SKM-1 treated with dmso at 0.1 percent for 144 hours (cell line): ENCODE measurements around the gene ASPG.

ENCODE experiments used
- DNase-seq: peaks from one replicate; lab custom pipeline; 2025; ENCODE audit not compliant: unreplicated experiment; lab: John Stamatoyannopoulos, UW

ASPG gene

DNA sequence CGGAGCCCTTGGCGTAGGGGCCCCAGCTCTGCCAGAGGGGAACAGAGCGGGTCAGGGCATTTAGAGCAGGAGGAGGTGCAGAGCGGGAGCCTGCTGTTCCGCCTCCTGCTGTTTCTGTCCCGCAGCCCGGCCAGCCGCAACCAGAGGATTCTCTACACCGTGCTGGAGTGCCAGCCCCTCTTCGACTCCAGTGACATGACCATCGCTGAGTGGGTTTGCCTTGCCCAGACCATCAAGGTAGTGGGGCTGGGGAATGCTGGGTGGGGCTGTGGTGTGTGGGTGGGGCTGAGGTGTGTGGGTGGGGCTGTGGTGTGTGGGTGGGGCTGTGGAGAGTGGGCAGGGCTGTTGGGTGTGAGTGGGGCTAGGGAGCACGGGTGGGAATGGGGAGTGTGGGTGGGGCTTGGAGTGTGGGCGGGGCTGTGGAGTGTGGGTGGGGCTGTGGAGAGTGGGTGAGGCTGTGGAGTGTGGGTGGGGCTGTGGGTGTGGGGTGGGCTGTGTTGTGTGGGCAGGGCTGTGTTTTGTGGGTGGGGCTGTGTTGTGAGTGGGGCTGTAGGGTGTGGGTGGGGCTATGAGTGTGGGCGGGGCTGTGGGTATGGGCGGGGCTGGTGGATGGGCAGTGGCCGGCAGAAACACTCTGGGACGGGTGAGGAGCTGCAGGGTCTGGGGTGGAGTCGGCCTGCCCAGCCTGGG lies 8.0 kb downstream of the ASPG start:
- no peak for DNase-seq

DNA sequence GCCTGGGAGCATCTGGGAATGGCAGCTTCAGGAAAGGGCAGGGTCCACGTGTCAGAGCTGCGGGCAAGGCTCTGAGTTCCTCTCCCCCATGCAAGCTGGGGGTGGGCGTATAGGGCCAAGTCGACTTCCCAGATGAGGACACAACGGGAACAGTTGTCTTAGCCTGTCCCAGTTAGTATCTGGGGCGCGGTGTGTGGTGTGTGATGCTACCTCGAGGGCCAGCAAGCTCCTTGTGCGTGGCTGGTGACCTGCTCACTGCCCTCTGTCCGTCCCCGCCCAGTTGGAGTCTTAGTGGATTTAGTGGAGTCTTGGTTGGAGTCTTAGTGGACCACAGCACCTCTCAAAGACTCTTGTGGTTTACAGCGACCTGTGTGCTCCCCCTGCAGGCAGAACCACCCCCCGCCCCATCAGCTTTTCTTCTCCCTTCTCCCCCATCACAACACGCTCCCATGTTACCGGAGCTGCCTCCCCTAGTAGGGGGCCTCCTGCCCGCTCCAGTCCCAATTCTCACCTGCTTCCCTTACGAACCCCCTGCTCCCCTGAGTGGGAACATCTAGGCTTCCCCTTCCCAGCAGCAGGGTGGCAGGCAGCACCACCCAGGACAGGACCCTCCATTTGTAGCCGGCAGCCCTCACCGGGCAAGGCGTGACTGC lies 8.7 kb downstream of the ASPG start:
- DNase-seq = no peak

DNA sequence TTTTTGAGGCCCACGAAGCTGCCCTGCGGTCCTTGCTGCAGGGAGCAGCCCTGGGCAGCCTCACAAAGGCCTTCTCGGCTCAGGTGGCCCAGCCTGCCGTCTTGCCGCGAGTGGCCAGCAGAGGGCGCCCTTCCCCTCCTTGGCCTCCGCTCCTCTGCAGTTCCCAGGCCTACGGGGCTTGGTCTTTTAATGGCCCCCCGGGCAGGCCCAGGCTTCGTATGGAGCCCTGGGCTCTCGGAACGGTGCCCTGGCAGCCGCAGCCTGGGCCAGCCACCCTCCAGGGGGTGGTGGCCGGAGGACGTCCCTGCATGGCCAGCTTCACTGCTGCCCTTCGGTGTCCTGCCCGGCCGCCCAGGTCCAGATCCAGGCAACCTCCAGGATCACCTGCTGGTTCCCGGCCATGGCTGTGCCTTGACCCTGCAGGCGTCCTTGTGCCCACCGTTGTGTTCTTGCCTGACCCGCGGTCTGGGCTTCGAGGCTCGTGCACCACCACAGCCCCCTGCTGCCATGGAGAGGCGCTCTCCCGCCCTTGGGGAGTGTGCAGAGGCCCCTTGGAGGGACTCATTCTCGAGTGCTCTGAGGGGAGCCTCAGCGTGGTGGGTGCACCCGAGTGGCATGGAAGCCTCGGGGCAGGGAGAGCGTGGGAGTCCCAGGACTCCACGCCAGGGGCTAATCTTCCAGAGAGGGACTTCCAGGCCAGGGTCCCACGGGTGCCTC lies 9.4 kb downstream of the ASPG start:
- no peak for DNase-seq

DNA sequence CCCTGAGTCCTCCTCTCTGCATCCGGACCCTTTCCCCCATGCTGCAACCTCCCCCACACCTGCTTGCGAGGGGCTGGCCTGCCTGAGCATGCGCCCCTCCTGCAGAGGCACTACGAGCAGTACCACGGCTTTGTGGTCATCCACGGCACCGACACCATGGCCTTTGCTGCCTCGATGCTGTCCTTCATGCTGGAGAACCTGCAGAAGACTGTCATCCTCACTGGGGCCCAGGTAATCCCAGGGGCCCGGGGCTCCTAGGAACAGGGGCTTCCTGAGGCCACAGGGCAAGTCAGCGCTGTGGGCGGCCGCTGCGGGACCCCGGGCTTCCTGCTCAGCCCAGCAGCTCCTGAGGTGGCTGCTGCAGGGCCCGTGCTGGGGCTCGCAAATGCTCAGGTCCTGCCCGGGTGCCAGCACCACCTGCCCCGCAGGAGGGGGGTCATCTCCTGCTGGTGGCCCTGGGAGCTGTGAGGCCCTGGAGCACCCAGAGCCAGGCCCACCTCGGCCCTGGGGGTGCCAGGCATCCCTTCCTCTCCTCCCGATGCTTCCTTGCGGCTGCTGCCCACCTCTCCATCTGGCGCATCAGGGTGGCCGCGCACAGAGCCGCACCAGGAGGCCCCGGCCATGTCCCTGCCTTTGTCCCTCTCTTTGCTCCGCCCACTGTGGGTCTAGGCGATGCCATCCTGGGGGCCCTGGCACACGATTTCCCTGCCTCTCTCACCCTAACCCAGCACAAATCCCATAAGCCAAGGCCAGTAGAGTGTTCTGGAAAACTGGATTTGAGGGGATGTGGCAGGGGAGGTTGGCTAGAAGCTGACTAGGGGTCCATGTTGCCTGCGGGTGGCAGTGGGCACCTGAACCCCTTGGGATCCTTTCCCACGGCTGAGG lies 10.2 kb downstream of the ASPG start:
- DNase-seq = no peak

DNA sequence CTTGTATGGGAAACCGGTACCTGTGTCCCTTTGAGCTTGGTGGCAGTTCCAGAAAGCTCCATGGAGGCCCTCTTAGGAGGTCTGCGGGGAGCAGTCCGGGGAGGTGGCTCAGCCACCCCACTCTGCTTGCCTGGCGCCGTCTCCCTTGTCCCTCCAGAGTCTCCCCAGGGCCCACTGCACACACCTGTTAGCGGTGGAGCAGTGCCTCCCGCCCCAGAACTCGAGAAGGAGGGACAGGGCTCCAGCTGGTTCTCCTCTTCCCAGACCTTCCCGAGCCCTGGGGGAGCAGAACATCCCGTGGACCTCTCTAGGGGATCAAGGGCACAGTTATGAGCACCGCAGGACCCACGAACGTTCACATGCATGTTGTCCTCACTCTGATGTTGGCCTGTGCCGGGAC lies 10.8 kb downstream of the ASPG start:
- no peak for DNase-seq

DNA sequence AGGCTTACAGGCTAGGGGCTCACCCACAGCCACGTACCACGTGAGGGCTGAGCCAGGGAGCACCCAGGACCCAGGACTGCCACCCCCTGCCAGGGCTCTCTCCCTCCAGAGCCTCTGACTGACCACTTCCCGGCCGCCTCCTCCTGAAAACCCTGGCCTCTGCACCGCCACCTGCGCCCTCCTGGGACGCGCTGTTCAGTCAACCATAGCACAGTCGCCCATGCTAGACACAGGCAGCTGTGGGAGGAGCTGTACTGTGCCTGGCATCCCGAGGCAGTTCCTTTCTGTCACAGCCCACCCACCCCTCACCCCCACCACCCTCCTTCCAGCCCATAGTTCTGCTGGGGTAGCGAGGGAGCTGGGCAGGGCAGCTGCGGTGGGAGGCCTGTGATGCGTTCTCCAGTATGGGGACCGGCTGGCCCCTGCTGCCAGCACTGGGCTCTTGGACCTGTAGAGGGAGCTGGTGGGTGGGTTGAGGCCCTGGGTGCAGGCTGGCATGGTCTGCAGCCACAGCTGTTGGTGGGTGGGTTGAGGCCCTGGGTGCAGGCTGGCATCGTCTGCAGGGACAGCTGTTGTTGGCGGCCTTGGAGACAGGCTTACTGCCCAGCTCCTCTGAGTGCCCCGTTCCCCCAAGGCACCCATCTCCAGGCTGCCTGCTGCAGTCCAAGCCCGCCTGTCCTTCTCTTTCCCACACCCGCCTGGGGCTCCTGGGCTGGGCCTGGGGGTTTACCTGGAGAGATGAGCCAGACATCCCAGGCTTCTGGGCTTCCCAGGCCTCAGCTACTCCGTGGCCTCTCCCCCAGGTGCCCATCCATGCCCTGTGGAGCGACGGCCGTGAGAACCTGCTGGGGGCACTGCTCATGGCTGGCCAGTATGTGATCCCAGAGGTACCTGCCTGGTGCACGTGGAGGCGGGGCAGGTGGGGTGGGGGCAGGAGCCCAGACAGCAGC lies 11.5 kb downstream of the ASPG start:
- no peak for DNase-seq

DNA sequence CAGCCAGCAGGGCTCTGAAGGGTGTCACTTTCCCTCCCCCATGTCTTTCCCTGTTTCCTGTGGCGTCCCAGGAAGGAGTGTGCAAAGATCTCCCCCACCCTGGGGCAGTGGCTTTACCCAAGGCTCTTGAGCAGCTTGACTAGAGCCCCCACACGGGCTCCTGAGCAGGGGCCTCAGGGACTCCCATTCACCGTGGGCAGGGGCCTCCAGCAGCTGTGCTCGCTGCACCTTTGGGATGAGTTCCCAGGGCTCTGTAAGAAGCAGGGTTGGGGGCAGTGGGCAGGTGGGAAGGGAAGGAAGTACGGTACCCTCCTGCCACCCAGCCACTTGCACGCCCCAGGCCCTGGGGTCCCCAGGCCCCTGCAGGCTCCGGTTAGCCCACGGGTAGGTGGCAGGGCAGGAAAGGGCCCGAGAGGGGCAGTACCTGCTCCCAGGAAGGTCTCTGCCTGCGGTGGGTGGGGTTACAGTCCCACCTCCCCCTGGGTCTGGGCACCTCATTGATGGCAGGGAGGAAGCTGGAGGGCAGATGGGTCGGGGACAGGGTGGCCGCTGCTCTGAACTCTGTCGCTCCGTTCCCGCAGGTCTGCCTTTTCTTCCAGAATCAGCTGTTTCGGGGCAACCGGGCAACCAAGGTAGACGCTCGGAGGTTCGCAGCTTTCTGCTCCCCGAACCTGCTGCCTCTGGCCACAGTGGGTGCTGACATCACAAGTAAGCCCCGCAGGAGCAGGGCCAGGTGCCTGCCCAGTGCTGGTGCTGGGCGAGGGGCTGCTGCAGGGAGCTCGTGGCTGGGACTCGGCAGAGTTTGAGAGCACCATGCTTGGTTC lies 13.0 kb downstream of the ASPG start:
- no peak for DNase-seq

DNA sequence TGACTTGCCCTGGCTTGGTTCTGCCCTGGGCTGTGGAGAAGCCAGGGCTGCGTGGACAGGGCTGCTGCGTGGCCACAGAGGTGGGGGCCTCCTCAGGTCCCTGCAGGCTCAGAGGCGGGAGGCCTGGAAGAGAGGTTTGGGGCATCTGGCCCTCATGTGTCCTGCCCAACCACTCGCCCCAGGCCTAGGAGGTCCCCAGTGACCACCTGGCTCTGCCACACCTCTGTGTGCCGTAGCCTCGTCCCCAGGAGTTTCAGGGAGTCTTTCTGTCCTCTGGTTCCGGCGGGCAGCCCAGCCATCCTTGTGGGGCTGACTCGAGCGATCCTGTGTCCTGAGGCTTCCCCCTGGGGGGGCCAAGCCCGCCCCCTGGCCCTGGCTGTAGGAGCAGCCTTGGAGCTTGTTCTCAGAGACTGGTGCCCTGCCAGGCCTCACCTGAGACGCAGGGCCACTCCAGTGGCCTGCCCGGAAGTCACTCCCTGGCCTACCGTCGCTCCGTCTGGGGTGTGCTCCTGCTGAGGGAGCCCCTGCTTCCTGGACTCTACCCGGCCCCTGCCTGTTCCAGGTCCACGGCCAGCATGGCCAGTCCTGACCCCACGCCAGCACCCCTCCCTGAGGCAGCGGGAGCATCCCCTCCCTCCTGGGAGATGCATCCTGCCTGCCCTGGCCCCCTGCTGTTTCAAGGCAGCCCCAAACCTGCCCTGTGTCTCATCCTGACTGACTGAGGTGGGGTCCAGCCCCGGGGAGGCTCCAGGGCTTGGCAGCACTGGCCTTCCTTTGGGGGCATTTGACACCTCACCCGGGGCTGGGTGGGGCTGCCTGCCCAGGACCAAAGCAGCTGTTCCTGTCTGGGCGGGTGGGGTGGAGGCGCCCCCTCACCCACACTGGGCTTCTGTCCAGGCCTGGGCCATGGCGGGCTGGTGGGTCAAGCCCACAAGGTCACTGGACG lies 13.9 kb downstream of the ASPG start:
- DNase-seq = no peak

DNA sequence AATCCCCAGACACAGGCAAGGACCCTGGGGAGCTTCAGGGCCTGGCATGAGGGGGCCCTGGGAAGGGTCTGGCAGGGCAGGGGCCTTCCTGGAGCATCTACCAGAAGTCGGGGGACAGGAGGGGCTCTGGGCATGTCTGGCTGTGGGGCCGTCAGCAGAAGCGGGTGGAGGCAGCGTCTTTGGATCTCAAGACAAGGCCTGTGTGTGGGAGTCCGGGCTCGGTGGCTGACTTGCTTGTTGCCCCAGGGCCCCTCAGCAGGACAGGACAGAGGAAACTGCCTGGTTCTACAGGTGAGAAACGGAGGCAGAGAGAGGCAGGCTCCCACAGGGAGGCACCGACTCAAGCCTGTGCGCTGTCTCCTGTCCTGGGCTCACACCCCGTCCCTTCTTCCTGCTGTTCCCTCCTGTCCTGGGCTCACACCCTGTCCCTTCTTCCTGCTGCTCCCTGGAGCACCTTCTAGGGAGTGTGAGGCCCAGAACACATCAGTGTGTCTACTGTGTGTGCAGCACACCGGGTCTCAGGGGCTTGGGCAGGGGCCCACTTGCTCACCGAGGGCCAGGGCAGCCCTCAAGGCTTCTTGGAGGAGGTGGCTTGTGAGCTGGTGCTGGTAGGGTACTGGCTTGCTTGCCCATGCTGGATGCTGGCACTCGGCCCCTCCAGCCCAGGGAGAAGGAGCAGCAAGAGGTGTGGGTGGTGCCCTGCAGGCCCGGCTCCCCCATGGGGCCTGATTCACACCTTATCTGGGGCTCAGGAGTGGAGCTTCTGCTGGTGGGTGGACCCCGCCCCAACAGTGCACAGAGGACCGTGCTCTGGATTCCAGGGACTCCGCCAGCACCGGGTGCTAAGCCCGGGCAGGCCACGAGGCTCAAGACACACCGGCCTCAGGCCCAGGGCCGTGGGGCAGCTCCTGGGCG lies 14.9 kb downstream of the ASPG start:
- DNase-seq = no peak

DNA sequence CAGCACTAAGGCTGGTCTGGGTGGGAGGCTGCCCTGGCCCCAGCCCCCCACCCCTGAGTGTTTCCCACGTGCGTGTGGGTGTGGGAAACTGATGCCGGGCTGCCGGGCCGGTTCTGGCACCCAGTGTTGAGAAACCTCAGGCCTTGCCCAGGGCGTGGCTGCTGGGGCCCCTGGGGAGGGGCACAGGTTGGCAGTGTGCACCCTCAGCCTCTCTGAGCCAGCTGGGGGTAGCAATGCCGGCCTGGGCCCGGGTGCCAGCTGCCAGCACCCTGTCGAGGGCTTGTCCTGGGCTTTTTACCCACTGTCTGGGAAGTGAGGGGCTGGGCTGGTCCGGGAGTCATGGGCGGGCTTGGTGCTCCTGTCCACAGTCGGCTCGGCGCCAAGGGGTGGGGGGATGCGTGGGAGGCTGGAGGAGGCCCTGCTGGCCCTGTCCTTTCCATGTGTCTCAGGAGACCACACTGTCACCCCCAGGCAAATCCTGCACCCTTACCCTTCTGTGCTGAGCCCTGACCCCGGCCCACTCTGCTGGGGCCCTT lies 15.7 kb downstream of the ASPG start:
- no peak for DNase-seq

DNA sequence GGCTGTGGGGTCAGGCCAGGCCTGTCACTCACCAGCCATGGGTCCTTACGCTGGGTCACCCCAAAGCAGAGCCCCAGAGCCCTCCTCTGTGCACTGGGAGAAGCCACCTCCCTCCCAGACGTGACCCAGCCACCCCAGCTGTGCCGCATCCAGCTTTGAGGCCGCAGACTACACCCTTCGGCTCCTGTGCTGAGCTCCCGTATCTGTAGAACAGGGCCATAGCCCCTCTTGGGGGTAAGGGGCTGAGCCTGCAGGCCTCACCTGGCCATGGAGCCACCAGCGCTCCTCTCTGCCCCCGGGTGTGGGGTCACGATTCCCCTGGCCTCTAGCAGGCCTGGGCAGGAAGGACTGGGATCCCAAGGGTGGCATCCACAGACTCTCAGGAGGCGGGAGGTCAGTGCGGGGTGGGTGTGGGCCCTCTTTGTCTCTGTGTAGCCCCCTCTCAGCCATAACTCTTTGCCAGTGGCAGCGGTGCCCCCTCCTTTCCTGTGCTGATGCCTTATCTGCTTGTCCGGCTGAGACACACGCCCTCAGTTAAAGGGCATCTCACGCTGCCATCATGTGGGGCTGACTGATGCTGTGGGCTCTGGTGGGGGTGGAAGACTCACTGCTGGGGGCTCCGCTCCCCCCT lies 16.3 kb downstream of the ASPG start:
- no peak for DNase-seq

DNA sequence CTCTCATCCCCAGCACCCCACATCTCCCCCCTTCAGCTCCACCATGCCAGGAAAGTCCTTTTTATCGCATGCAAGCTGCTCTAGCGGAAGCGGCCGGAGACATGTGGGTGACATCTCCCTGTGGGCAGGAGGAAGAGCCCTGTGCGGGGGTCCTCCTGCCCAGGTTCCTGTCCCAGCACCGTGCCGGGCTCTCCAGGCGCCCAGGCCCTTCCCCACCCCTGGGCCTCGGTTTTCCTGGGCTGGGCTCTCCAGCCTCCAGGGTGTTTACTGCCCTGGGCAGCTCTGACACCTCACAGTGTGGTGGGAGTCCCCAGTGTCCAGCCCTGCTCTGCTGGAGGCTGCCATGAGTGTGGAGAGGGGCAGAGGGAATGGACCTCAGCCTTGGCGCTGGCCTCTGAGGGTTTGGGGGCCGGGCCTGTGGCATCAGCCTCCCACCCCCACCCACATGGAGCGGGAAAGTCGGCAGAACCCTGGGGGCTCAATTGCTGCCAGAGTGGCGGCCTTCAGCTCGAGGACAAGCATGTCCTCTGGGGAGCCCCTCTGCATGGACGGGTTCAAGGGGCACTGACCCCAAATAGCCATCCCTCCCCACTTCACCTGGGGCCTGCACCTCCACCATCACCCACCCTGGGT lies 16.9 kb downstream of the ASPG start:
- DNase-seq = no peak

DNA sequence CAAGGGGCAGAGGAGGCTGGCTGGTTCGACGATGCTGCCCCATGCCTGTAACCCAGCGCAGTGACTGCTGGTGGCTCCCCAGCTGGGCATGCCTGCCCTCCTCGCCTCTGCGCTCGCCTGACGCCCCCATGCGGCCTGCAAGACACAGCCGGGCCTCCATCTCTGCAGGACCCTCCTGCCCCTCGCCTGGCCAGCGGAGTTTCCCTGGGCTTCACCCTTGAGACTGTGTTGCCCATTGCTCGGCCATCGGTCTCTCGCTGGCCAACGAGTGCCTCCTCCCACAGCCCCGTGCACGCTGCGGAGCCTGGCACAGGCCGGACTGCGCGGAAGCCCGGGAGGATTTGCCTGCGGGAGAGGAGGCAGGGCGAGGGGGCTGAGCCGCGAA lies 17.6 kb downstream of the ASPG start:
- no peak for DNase-seq

DNA sequence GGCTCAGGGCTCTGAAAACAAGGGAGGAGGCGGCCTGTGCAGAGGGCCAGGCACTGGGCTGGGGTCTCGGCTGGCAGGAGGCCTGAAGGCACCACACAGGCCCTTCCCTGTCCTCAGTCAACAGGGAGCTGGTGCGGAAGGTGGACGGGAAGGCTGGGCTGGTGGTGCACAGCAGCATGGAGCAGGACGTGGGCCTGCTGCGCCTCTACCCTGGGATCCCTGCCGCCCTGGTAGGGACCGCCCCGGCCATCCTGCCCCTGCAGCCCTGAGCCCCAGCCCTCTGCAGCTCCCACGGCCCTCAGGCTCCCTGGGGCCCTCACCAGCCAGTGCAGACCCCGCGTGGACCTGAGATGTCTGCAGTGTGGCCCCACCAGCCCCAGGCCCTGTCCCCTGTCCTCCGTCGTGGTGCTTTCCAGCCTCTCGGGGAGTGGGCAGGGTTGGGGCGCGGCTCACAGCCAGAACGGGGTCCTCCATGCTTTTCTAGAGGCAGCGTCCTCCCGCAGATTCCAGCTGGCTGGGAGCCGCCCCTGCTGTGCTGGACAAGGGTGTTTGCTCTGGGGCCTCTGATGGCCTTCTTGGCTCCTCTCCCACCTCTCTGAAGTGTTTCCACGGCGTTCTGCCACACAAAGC lies 18.1 kb downstream of the ASPG start:
- no peak for DNase-seq

DNA sequence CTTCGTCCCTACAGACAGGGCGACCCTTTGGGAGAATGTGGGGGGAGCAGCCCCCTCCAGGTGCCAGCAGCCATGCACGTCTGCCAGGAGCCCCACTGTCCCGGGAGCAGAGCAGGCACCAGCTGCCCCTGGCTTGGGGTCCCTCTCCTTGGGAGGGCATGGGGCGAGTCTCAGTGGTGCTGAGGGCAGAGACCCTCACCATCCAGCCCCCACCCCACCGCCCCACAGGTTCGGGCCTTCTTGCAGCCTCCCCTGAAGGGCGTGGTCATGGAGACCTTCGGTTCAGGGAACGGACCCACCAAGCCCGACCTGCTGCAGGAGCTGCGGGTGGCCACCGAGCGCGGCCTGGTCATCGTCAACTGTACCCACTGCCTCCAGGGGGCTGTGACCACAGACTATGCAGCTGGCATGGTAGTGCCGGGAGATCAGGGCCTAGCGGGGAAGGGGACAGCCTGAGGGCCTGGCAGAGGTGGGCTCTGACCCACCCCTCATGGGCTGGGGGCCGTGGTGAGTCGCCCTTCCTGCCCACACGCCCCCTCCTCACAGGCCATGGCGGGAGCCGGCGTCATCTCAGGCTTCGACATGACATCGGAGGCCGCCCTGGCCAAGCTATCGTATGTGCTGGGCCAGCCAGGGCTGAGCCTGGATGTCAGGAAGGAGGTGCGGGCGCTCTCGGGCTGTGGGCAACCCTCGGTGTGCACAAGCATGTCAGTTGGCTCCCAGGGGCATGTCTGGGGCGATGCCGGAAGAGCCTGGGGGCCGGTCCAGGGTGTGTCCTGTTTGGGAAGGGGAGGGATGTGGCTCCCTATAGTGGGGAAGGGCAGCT lies 18.8 kb downstream of the ASPG start:
- DNase-seq = no peak
